Measurements from ENCODE around the gene PCDHGA4.
"Not testable (repeated sequence)": the region's sequence is repeated elsewhere in the genome, so short reads cannot be mapped to it uniquely, and the experiment has no call there.

PCDHGA4 gene

GRCh38 chr5:141360685-141361084, 5.9 kb downstream of the PCDHGA4 start:
- ATAC-seq (replicated peaks): no peak
- Mint-ChIP-seq H3K27ac (peak overlapping the region; percentile 67), H3K36me3 (peaks cover 21 to 39% of the 10 kb centered on the region in 2 donors), H3K4me1 (no peaks in the 10 kb centered on the region), H3K9me3 (peaks cover 17 to 29% of the 10 kb centered on the region in 2 donors), H3K27me3 (peaks cover 73 to 87% of the 10 kb centered on the region in 2 donors), H3K4me3 (no peak overlapping the region)
- no peak for DNase-seq

- Mint-ChIP-seq H3K36me3 (peaks cover 25 to 40% of the 10 kb centered on the region in 2 donors), H3K4me3 (peak overlapping the region in 1 of 2 donors; percentile 17), H3K4me1 (no peaks in the 10 kb centered on the region), H3K27ac (peak overlapping the region; percentile 44), H3K9me3 (peaks cover 20 to 28% of the 10 kb centered on the region in 2 donors), H3K27me3 (peaks cover 64 to 76% of the 10 kb centered on the region in 2 donors)
- DNase-seq (no peak), ATAC-seq (replicated peaks) (no peak)
Measured at GRCh38 chr5:141362719-141363118, 7.9 kb downstream of the PCDHGA4 start.

- H3K36me3 Mint-ChIP-seq: peaks cover 25 to 40% of the 10 kb centered on the region in 2 donors
- no peaks in the 10 kb centered on the region for H3K4me1 Mint-ChIP-seq
- H3K27me3 Mint-ChIP-seq: peaks cover 66 to 73% of the 10 kb centered on the region in 2 donors
- H3K4me3 Mint-ChIP-seq: peak within 1 kb of the TSS in 1 of 2 donors; percentile 32
- peak within 1 kb of the TSS; percentile 81 for H3K27ac Mint-ChIP-seq
- peaks cover 20 to 28% of the 10 kb centered on the region in 2 donors for H3K9me3 Mint-ChIP-seq
- DNase-seq (no peak), ATAC-seq (replicated peaks) (no peak)
Measured at GRCh38 chr5:141363952-141364660, 9.3 kb downstream of the PCDHGA4 start, which contains the start of gene PCDHGA5. Gene PCDHGA5 (plus strand): TSS chr5:141364162. CDS start chr5:141364331, 169 bp downstream.

- Mint-ChIP-seq H3K4me1 (peaks cover 0 to 3% of the 10 kb centered on the region in 2 donors), H3K27me3 (peaks cover 61 to 69% of the 10 kb centered on the region in 2 donors), H3K9me3 (peaks cover 17 to 28% of the 10 kb centered on the region in 2 donors), H3K36me3 (peaks cover 16 to 37% of the 10 kb centered on the region in 2 donors), H3K4me3 (no peak overlapping the region), H3K27ac (peak overlapping the region; percentile 5)
- no peak for ATAC-seq (replicated peaks)
- no peak for DNase-seq
Measured at GRCh38 chr5:141366016-141366896, 11.4 kb downstream of the PCDHGA4 start.

GRCh38 chr5:141369994-141370848, 15.4 kb downstream of the PCDHGA4 start, which contains the start of gene PCDHGB3:
Gene PCDHGB3 (plus strand): TSS chr5:141370242. CDS start chr5:141370395, 153 bp downstream.
- ATAC-seq (replicated peaks) (peak; percentile 57 to 73), DNase-seq (no peak)
- Mint-ChIP-seq H3K36me3 (peaks cover 13 to 17% of the 10 kb centered on the region in 2 donors), H3K27me3 (peaks cover 54 to 73% of the 10 kb centered on the region in 2 donors), H3K9me3 (peaks cover 23 to 25% of the 10 kb centered on the region in 2 donors), H3K4me1 (peaks cover 0 to 4% of the 10 kb centered on the region in 2 donors), H3K27ac (peak within 1 kb of the TSS; percentile 94), H3K4me3 (peak within 1 kb of the TSS; percentile 83 to 91)

GRCh38 chr5:141371572-141372475, 17.0 kb downstream of the PCDHGA4 start:
- ATAC-seq (replicated peaks): no peak
- DNase-seq: no peak
- Mint-ChIP-seq H3K4me3 (no peak overlapping the region), H3K27ac (peak overlapping the region; percentile 81), H3K9me3 (peaks cover 22 to 24% of the 10 kb centered on the region in 2 donors), H3K4me1 (peaks cover 0 to 6% of the 10 kb centered on the region in 2 donors), H3K27me3 (peaks cover 47 to 71% of the 10 kb centered on the region in 2 donors), H3K36me3 (peaks cover 11 to 17% of the 10 kb centered on the region in 2 donors)

GRCh38 chr5:141373673-141374317, 19.0 kb downstream of the PCDHGA4 start, which contains the start of gene PCDHGA6:
Gene PCDHGA6 (plus strand): TSS chr5:141373891. CDS start chr5:141374084, 193 bp downstream.
- peaks cover 24% of the 10 kb centered on the region in 2 donors for H3K9me3 Mint-ChIP-seq
- ATAC-seq (replicated peaks) (no peak), DNase-seq (no peak)
- peaks cover 11 to 17% of the 10 kb centered on the region in 2 donors for H3K36me3 Mint-ChIP-seq
- peaks cover 40 to 70% of the 10 kb centered on the region in 2 donors for H3K27me3 Mint-ChIP-seq
- H3K4me1 Mint-ChIP-seq: peaks cover 0 to 6% of the 10 kb centered on the region in 2 donors
- peak within 1 kb of the TSS in 1 of 2 donors; percentile 30 for H3K4me3 Mint-ChIP-seq
- H3K27ac Mint-ChIP-seq: no peak within 1 kb of the TSS

GRCh38 chr5:141374627-141375026, 19.8 kb downstream of the PCDHGA4 start:
- no peak for DNase-seq
- H3K4me3 Mint-ChIP-seq: no peak overlapping the region
- ATAC-seq (replicated peaks): no peak
- peaks cover 24 to 26% of the 10 kb centered on the region in 2 donors for H3K9me3 Mint-ChIP-seq
- peaks cover 11 to 17% of the 10 kb centered on the region in 2 donors for H3K36me3 Mint-ChIP-seq
- no peak overlapping the region for H3K27ac Mint-ChIP-seq
- peaks cover 0 to 6% of the 10 kb centered on the region in 2 donors for H3K4me1 Mint-ChIP-seq
- H3K27me3 Mint-ChIP-seq: peaks cover 38 to 67% of the 10 kb centered on the region in 2 donors

- H3K27ac Mint-ChIP-seq; H3K4me1 Mint-ChIP-seq; ATAC-seq (replicated peaks): not testable (repeated sequence)
Measured at GRCh38 chr5:141375444-141376155, 20.8 kb downstream of the PCDHGA4 start.

GRCh38 chr5:141382469-141383294, 27.9 kb downstream of the PCDHGA4 start, which contains the start of gene PCDHGA7:
Gene PCDHGA7 (plus strand): TSS chr5:141382742. CDS start chr5:141382900, 158 bp downstream.
- H3K9me3 Mint-ChIP-seq: peaks cover 7 to 8% of the 10 kb centered on the region in 2 donors
- no peak for DNase-seq

More at GRCh38 chr5:141375444-141376155, 20.8 kb downstream of the PCDHGA4 start:
- Mint-ChIP-seq H3K9me3 (peaks cover 21 to 26% of the 10 kb centered on the region in 2 donors), H3K27me3 (peaks cover 37 to 66% of the 10 kb centered on the region in 2 donors), H3K36me3 (peaks cover 11 to 13% of the 10 kb centered on the region in 2 donors)
- DNase-seq, H3K4me3 Mint-ChIP-seq: not testable (repeated sequence)

GRCh38 chr5:141383345-141383744, 28.5 kb downstream of the PCDHGA4 start:
- Mint-ChIP-seq H3K27me3 (peaks cover 58 to 71% of the 10 kb centered on the region in 2 donors), H3K36me3 (peaks cover 4 to 6% of the 10 kb centered on the region in 2 donors), H3K9me3 (peaks cover 8 to 9% of the 10 kb centered on the region in 2 donors), H3K27ac (no peak overlapping the region), H3K4me3 (peak overlapping the region in 1 of 2 donors; percentile 81), H3K4me1 (peaks cover 0 to 4% of the 10 kb centered on the region in 2 donors)
- DNase-seq (no peak), ATAC-seq (replicated peaks) (no peak)

More at GRCh38 chr5:141382469-141383294, 27.9 kb downstream of the PCDHGA4 start, which contains the start of gene PCDHGA7:
- ATAC-seq (replicated peaks): no peak
- Mint-ChIP-seq H3K4me3 (peak within 1 kb of the TSS; percentile 70 to 81), H3K27me3 (peaks cover 57 to 69% of the 10 kb centered on the region in 2 donors), H3K36me3 (peaks cover 4 to 5% of the 10 kb centered on the region in 2 donors), H3K4me1 (peaks cover 0 to 4% of the 10 kb centered on the region in 2 donors), H3K27ac (peak within 1 kb of the TSS; percentile 14)

All from stimulated activated naive B cell treated with anti-CD40 and anti-IgM and Interleukin-4, amounts not matched to agents 10 μg/mL and 1 μg/mL and 100 μg/mL, for 72 hours (primary cell).